GM19025 (cell line): Measurements from ENCODE around the gene LUC7L.
"Not testable (repeated sequence)": the region's sequence is repeated elsewhere in the genome, so short reads cannot be mapped to it uniquely, and the experiment has no call there.

Source experiments
- ATAC-seq: cut with Tn5 transposase; IDR thresholded peaks from one replicate; pipeline ENCODE4 v1.9.1; 2021; ENCODE audit warnings: mild to moderate bottlenecking, low read depth, moderate library complexity; ENCODE audit not compliant: unreplicated experiment

Gene LUC7L

DNA sequence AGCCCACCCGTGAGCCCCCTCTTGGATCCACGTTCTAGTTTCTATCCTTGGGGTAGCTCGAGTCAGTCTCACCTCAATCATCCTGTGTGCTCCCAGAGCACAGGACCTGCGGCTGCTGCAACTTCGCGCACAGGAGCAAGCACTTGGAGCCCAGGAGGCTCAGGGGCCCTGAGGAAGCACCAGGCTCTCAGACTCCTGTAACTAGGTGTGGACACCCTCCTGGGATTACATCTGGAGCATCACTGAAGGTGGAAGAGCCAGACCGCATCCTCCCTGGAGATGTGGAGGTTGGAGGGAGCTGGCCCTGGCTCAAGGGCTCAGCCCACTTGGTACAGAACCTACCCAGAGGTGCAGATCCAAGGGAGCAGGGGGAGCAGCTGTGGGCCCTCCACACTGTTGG, 46.2 kb downstream of the LUC7L start:
- no peak for ATAC-seq

DNA sequence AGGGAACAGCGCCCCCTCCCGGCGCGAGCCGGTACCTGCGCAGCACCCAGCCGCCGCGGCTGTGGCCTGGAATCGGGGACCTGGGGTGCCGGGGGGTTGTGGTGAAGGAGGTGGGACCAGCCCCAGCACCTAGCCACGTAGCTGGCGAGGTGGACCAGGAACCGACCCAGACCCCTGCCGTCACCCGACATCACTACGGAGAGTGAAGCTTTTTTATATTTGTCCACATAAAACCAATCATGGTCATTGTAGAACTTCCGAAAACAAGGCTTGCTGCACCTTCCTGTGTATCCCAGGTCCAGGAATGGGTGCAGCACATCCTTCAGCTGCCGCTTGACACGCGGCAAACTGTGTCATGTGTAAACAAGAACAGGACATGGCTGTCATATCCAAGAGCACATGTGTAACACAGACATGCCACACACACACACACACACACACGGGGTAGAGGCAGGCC, 47.7 kb downstream of the LUC7L start:
- ATAC-seq = no peak

DNA sequence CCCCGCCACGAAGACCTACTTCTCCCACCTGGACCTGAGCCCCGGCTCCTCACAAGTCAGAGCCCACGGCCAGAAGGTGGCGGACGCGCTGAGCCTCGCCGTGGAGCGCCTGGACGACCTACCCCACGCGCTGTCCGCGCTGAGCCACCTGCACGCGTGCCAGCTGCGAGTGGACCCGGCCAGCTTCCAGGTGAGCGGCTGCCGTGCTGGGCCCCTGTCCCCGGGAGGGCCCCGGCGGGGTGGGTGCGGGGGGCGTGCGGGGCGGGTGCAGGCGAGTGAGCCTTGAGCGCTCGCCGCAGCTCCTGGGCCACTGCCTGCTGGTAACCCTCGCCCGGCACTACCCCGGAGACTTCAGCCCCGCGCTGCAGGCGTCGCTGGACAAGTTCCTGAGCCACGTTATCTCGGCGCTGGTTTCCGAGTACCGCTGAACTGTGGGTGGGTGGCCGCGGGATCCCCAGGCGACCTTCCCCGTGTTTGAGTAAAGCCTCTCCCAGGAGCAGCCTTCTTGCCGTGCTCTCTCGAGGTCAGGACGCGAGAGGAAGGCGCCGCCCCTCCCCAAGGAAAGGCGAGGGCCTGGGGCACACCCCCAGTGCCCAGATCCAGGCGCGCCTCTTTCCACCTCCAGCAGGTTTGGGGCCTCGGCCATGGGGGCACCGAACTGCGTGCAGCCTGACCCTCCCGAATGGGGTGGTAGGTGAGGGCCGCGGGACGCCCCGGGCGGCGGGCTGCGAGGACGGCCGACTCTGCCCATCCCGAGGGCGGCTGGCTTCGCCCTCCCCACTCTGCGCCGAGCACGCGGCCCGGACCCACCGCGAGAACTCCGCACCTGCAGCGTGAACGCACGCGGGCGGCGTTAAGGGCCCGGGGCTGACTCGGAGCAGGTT, 48.3 kb downstream of the LUC7L start:
- no peak for ATAC-seq

DNA sequence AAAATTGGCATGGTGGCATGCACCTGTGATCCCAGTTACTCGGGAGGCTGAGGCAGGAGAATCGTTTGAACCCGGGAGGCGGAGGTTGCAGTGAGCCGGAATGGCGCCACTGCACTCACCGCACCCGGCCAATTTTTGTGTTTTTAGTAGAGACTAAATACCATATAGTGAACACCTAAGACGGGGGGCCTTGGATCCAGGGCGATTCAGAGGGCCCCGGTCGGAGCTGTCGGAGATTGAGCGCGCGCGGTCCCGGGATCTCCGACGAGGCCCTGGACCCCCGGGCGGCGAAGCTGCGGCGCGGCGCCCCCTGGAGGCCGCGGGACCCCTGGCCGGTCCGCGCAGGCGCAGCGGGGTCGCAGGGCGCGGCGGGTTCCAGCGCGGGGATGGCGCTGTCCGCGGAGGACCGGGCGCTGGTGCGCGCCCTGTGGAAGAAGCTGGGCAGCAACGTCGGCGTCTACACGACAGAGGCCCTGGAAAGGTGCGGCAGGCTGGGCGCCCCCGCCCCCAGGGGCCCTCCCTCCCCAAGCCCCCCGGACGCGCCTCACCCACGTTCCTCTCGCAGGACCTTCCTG, 49.1 kb downstream of the LUC7L start, which contains the start of gene HBQ1:
HBQ1 (plus strand) TSS at position 359 of the 575 bp plus-strand sequence; CDS start at position 387, 28 bp downstream.
- ATAC-seq = no peak

DNA sequence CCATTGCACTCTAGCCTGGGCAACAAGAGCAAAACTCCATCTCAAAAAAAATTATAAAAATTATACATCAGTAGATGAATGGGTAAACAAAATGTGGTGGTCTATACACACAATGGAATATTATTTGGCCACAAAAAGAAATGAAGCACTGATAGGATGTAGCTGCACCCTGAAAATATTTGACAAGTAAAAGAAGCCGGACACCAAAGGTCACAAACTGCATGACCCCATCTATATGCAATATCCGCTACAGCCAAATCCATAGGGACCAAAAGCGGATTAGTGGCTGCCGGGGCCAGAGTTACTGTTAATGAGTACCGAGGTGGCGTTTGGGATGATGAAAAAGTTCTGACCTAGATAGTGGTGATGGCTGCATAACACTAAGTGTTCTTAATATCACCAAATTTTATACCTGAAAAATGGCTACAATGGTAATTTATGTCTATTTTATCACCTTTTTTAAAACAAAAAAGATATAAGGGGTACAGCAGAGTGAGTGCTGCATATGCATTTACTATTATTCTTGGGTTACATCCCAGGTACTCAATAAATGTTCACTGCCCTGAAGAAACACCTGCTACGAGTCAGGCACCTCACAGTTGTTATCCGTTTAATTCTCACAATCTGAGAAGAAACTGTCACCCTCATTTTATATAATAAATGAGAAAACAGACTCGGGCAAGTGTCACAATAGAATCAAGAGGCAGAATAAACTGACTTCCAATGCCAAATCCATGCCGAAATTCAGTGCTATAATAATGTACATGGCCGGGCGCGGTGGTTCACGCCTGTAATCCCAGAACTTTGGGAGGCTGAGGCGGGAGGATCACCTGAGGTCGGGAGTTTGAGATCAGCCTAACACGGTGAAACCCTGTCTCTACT, 49.8 kb downstream of the LUC7L start:
- ATAC-seq = no peak

DNA sequence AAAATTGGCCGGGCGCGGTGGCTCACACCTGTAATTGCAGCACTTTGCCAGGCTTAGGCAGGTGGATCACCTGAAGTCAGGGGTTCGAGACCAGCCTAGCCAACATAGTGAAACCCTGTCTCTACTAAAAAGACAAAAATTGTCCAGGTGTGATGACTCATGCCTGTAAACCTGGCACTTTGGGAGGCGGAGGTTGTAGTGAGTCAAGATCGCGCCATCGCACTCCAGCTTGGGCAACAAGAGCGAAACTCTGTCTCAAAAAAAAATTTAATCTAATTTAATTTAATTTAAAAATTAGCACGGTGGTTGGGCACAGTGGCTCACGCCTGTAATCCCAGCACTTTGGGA, 50.6 kb downstream of the LUC7L start:
- ATAC-seq = no peak

DNA sequence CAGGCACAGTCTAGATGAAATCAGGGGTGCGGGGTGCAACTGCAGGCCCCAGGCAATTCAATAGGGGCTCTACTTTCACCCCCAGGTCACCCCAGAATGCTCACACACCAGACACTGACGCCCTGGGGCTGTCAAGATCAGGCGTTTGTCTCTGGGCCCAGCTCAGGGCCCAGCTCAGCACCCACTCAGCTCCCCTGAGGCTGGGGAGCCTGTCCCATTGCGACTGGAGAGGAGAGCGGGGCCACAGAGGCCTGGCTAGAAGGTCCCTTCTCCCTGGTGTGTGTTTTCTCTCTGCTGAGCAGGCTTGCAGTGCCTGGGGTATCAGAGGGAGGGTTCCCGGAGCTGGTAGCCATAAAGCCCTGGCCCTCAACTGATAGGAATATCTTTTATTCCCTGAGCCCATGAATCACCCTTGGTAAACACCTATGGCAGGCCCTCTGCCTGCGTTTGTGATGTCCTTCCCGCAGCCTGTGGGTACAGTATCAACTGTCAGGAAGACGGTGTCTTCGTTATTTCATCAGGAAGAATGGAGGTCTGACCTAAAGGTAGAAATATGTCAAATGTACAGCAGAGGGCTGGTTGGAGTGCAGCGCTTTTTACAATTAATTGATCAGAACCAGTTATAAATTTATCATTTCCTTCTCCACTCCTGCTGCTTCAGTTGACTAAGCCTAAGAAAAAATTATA, 51.1 kb downstream of the LUC7L start:
- no peak for ATAC-seq

DNA sequence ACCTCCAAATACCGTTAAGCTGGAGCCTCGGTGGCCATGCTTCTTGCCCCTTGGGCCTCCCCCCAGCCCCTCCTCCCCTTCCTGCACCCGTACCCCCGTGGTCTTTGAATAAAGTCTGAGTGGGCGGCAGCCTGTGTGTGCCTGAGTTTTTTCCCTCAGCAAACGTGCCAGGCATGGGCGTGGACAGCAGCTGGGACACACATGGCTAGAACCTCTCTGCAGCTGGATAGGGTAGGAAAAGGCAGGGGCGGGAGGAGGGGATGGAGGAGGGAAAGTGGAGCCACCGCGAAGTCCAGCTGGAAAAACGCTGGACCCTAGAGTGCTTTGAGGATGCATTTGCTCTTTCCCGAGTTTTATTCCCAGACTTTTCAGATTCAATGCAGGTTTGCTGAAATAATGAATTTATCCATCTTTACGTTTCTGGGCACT, 51.8 kb downstream of the LUC7L start:
- no peak for ATAC-seq

DNA sequence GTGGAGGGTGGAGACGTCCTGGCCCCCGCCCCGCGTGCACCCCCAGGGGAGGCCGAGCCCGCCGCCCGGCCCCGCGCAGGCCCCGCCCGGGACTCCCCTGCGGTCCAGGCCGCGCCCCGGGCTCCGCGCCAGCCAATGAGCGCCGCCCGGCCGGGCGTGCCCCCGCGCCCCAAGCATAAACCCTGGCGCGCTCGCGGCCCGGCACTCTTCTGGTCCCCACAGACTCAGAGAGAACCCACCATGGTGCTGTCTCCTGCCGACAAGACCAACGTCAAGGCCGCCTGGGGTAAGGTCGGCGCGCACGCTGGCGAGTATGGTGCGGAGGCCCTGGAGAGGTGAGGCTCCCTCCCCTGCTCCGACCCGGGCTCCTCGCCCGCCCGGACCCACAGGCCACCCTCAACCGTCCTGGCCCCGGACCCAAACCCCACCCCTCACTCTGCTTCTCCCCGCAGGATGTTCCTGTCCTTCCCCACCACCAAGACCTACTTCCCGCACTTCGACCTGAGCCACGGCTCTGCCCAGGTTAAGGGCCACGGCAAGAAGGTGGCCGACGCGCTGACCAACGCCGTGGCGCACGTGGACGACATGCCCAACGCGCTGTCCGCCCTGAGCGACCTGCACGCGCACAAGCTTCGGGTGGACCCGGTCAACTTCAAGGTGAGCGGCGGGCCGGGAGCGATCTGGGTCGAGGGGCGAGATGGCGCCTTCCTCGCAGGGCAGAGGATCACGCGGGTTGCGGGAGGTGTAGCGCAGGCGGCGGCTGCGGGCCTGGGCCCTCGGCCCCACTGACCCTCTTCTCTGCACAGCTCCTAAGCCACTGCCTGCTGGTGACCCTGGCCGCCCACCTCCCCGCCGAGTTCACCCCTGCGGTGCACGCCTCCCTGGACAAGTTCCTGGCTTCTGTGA, 52.5 kb downstream of the LUC7L start, which contains the start of gene HBA1:
HBA1 (plus strand) TSS at position 204 of the 906 bp plus-strand sequence; CDS start at position 241, 37 bp downstream.
- not testable (repeated sequence) for ATAC-seq

DNA sequence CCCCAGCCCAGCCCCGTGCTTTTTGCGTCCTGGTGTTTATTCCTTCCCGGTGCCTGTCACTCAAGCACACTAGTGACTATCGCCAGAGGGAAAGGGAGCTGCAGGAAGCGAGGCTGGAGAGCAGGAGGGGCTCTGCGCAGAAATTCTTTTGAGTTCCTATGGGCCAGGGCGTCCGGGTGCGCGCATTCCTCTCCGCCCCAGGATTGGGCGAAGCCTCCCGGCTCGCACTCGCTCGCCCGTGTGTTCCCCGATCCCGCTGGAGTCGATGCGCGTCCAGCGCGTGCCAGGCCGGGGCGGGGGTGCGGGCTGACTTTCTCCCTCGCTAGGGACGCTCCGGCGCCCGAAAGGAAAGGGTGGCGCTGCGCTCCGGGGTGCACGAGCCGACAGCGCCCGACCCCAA, 53.2 kb downstream of the LUC7L start:
- ATAC-seq = not testable (repeated sequence)

DNA sequence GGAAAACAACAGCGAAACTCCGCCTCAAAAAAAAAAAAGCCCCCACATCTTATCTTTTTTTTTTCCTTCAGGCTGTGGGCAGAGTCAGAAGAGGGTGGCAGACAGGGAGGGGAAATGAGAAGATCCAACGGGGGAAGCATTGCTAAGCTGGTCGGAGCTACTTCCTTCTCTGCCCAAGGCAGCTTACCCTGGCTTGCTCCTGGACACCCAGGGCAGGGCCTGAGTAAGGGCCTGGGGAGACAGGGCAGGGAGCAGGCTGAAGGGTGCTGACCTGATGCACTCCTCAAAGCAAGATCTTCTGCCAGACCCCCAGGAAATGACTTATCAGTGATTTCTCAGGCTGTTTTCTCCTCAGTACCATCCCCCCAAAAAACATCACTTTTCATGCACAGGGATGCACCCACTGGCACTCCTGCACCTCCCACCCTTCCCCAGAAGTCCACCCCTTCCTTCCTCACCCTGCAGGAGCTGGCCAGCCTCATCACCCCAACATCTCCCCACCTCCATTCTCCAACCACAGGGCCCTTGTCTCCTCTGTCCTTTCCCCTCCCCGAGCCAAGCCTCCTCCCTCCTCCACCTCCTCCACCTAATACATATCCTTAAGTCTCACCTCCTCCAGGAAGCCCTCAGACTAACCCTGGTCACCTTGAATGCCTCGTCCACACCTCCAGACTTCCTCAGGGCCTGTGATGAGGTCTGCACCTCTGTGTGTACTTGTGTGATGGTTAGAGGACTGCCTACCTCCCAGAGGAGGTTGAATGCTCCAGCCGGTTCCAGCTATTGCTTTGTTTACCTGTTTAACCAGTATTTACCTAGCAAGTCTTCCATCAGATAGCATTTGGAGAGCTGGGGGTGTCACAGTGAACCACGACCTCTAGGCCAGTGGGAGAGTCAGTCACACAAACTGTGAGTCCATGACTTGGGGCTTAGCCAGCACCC, 54.0 kb downstream of the LUC7L start:
- ATAC-seq = no peak

DNA sequence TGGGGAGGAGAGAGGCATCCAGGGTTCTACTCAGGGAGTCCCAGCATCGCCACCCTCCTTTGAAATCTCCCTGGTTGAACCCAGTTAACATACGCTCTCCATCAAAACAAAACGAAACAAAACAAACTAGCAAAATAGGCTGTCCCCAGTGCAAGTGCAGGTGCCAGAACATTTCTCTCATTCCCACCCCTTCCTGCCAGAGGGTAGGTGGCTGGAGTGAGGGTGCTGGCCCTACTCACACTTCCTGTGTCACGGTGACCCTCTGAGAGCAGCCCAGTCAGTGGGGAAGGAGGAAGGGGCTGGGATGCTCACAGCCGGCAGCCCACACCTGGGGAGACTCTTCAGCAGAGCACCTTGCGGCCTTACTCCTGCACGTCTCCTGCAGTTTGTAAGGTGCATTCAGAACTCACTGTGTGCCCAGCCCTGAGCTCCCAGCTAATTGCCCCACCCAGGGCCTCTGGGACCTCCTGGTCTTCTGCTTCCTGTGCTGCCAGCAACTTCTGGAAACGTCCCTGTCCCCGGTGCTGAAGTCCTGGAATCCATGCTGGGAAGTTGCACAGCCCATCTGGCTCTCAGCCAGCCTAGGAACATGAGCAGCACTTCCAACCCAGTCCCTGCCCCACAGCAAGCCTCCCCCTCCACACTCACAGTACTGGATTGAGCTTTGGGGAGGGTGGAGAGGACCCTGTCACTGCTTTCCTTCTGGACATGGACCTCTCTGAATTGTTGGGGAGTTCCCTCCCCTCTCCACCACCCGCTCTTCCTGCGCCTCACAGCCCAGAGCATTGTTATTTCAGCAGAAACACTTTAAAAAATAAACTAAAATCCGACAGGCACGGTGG, 55.1 kb downstream of the LUC7L start:
- not testable (repeated sequence) for ATAC-seq

DNA sequence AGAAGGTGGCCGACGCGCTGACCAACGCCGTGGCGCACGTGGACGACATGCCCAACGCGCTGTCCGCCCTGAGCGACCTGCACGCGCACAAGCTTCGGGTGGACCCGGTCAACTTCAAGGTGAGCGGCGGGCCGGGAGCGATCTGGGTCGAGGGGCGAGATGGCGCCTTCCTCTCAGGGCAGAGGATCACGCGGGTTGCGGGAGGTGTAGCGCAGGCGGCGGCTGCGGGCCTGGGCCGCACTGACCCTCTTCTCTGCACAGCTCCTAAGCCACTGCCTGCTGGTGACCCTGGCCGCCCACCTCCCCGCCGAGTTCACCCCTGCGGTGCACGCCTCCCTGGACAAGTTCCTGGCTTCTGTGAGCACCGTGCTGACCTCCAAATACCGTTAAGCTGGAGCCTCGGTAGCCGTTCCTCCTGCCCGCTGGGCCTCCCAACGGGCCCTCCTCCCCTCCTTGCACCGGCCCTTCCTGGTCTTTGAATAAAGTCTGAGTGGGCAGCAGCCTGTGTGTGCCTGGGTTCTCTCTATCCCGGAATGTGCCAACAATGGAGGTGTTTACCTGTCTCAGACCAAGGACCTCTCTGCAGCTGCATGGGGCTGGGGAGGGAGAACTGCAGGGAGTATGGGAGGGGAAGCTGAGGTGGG, 55.9 kb downstream of the LUC7L start:
- ATAC-seq = not testable (repeated sequence)

DNA sequence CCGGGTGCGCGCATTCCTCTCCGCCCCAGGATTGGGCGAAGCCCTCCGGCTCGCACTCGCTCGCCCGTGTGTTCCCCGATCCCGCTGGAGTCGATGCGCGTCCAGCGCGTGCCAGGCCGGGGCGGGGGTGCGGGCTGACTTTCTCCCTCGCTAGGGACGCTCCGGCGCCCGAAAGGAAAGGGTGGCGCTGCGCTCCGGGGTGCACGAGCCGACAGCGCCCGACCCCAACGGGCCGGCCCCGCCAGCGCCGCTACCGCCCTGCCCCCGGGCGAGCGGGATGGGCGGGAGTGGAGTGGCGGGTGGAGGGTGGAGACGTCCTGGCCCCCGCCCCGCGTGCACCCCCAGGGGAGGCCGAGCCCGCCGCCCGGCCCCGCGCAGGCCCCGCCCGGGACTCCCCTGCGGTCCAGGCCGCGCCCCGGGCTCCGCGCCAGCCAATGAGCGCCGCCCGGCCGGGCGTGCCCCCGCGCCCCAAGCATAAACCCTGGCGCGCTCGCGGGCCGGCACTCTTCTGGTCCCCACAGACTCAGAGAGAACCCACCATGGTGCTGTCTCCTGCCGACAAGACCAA, 56.8 kb downstream of the LUC7L start, which contains the start of gene HBA2:
HBA2 (plus strand) TSS at position 503 of the 568 bp plus-strand sequence; CDS start at position 540, 37 bp downstream.
- ATAC-seq = not testable (repeated sequence)

DNA sequence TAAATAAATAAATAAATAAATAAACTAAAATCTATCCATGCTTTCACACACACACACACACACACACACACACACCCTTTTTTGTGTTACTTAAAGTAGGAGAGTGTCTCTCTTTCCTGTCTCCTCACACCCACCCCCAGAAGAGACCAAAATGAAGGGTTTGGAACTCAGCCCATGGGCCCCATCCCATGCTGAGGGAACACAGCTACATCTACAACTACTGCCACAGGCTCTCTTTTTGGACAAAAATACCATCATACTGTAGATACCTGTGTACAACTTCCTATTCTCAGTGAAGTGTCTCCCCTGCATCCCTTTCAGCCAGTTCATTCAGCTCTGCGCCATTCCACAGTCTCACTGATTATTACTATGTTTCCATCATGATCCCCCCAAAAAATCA, 58.5 kb downstream of the LUC7L start:
- no peak for ATAC-seq

DNA sequence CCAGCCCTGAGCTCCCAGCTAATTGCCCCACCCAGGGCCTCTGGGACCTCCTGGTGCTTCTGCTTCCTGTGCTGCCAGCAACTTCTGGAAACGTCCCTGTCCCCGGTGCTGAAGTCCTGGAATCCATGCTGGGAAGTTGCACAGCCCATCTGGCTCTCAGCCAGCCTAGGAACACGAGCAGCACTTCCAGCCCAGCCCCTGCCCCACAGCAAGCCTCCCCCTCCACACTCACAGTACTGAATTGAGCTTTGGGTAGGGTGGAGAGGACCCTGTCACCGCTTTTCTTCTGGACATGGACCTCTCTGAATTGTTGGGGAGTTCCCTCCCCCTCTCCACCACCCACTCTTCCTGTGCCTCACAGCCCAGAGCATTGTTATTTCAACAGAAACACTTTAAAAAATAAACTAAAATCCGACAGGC, 59.2 kb downstream of the LUC7L start:
- not testable (repeated sequence) for ATAC-seq
